Measurements from ENCODE around the gene GAPDHS.

Gene GAPDHS

DNA sequence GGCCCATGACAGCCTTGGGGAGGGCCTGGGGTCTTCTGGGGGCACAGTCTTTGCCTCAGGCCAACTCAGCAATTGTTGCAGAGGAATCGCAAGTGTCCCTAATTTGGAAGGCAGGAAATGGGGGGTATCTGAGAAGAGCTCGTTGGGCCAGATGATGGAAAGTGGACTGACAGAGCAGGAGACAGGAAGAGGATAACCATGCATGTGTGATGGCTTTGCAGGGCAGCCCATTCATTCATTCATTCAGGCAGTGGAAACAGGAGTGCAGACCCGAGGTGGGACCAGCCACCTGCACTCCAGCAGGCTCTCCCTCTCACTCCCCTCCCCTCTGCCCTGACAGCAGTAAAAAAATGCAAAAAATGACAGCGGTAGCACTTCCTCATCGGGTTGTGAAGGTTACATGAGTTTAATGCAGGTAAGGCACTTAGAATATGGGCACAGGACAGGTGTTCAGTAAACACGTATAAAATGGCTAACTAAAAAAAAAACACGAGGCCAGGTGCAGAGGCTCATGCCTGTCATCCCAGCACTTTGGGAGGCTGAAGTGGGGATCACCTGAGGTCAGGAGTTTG, 7.2 kb downstream of the GAPDHS start:
- no peak for DNase-seq

DNA sequence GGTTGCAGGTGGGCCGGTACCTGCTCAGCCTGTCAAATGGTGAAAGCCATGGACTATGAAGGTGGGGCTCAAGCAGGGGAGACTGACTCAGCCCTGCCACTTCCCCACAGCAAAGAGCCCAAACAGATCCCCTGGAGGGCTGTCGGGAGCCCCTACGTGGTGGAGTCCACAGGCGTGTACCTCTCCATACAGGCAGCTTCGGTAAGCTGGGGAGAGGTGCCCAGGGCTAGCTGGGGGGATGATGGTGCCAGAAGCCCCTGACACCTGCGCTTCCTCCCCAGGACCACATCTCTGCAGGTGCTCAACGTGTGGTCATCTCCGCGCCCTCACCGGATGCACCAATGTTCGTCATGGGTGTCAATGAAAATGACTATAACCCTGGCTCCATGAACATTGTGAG, 9.0 kb downstream of the GAPDHS start:
- DNase-seq: no peak

DNA sequence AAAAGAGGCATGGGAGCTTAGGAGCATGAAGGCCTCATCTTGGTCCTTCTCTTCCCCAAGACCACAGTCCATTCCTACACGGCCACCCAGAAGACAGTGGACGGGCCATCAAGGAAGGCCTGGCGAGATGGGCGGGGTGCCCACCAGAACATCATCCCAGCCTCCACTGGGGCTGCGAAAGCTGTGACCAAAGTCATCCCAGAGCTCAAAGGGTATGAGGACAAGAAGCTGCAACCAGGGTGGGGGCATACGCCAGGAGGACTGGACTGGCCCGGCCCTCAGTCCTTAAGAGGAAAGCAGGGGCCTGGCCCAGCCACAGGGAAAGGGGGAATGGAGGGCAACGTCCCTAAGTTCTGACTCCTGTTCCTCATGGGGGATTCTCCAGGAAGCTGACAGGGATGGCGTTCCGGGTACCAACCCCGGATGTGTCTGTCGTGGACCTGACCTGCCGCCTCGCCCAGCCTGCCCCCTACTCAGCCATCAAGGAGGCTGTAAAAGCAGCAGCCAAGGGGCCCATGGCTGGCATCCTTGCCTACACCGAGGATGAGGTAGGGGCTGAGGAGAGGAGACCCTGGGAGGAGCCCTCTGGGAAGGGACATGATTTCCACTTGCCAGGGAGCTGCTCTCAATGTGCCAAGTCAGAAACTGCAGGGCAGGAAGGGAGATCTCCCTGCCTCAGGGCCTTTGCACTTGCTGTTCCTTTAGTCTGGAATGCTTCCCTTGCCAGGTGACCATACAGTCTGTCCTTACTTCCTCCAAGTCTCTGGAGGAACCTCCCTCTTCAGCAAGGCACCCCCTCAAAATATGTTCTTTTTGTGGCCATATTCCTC, 10.2 kb downstream of the GAPDHS start:
- DNase-seq: no peak

DNA sequence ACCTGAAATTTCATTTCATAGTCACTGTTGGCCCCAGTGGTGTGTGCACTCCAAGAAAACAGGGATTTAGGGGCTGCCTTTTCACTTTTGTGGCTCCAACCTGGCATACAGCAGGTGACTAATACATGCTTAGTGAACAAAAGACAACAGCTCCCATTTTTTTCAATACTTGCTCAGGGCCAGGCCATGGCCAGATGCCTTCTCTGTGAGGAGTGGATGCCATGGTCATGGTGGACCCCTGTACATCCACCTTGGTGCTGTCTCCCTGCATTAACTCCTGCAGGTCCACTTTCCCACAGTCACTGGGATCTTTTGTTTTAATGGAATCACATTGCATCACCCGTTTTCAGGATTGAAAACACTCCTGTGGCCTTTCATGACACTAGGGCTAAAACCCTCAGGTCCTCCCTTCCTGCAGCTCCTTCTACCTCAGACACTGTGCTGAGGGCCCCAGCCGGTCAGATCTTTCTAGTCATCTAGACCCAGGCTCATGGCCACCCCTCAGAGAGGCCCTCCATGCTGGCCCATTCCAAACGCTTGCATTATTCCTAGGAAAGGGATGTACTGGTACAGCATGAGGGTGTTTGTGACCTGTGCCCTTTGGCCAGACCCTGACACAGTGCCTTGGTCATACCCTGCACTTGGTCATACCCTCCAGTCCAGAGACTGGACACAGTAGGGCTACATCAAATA, 11.0 kb downstream of the GAPDHS start:
- DNase-seq: no peak

DNA sequence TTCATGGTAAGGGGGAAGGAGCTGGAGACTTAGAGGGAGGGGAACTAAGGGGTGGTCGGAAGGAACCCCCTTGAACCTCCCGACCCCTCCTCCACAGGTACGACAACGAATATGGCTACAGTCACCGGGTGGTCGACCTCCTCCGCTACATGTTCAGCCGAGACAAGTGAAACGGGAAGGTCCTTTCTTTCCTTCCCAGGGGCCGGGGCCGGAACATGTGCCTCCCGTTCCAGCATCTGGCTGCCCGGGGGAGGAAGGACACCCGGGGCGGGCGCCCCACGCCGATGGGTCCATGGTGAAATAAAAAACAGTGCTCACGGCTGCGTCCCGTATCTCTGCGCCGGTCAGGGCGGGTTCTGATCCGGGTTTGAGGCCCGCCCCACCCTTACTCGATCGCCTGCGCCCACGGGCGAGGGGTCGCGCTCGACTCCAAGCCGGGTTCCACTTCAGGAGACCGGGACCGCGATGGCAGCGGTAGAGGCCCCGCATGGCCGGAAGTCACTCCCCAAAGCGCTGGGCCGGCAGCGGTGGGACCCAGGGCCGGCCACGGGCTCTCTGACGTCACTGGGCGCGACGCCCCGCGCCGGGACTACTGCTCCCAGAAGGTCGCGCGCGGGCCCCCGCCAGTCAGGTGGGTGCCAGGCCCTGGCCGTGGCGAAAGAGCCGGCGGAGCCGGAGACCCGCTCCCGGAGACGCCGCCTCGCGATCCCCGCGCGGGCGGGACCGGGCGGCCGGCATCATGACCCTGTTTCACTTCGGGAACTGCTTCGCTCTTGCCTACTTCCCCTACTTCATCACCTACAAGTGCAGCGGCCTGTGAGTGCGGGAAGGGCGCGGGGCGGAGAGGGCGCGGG, 12.0 kb downstream of the GAPDHS start, which contains the start of gene TMEM147:
TMEM147 (plus strand) TSS at position 626 of the 854 bp plus-strand sequence; CDS start at position 740, 114 bp downstream.
- peak; percentile 83 for DNase-seq

DNA sequence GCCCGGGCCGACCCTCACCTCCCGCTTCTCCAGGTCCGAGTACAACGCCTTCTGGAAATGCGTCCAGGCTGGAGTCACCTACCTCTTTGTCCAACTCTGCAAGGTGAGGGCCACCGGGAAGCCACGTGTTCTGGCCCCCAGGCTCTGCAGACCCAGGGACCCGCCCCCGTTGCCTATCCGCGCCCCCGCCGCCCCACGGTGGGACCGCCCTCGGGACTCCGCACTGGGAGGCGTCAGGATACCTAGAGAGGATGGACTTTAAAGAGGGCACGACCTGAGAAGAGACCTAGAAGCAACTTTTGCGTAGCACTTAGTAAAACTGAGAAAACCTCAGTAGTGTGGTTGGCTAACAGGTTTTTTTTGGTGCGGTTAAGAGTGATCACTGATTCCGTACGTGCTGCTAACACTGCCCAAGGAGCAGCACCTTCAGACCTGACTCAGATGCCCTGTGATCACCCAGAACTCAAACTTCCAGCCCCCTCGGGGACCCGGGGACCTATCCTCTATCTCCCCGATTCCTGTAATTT, 12.7 kb downstream of the GAPDHS start:
- peak; percentile 67 for DNase-seq

DNA sequence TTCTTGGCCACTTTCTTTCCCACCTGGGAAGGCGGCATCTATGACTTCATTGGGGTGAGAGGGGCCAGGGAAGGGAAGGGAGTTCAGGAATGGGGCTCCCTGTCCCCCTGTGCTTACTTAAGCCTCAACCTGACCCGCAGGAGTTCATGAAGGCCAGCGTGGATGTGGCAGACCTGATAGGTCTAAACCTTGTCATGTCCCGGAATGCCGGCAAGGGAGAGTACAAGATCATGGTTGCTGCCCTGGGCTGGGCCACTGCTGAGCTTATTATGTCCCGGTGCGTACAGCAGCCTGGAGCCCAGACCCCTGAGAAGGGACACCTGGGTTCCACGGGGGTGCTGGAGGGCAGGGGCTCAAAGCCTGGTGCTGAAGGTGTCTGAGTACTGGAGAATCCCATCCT, 13.3 kb downstream of the GAPDHS start:
- no peak for DNase-seq

DNA sequence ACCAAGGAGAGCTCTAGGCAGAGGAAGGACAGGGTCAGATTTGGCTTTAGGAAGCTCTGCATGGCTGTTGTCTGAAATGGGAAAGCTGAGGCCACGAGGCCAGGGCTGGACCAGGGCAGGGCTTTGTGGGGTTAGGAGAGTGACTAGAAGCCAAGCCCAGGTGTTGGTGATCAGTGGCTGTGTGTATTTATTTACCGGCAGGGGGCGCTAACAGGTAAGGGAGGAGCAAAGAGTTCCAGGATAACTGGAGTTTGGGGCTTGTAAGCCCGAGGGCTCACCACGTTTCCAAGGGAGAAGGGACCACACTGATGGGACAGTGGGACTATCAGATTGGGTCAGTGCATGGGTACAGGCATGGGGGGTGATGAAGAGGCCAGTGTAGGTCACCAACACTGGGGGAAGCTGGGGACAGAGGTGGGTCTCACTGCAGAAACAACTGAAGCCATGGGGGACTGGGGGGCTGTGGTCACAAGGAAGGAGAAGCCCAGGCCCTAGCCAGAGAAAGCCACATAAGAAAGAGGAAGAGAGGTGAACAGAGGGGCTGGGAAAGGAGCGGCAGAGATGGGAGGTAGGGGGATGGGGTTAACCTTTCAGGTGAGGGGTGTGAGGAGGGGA, 16.0 kb downstream of the GAPDHS start:
- DNase-seq: peak; percentile 67

DNA sequence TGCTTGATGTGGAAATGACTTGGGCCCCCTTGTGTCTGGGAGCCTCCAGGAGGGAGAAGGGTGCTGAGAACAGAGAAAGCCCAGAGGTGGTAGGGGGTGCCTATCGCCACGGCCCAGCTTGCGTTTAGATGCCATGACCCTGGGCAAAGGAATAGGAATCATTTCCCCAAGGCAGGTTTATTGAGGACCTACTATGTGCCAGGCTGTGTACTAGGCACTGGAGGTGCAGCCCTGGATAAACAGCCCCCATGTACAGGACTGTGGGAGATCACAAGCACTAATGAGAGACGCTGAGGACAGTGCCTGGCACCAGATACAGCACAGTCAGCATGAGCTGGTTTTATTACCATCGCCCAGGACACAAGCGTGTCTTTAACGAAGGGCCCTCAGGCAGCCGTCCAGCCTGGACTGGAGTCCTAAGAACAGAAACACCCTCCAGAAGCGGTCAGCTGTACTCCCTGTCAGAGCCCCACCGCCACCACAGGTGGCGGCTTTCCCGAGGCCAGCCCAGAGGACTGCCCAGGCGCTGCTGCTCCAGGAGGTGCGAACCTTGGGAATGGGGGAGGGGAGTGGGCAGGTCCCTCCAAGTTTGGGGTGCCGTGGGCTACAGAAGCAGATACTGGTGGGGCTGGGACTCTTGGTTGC, 16.7 kb downstream of the GAPDHS start:
- no peak for DNase-seq

DNA sequence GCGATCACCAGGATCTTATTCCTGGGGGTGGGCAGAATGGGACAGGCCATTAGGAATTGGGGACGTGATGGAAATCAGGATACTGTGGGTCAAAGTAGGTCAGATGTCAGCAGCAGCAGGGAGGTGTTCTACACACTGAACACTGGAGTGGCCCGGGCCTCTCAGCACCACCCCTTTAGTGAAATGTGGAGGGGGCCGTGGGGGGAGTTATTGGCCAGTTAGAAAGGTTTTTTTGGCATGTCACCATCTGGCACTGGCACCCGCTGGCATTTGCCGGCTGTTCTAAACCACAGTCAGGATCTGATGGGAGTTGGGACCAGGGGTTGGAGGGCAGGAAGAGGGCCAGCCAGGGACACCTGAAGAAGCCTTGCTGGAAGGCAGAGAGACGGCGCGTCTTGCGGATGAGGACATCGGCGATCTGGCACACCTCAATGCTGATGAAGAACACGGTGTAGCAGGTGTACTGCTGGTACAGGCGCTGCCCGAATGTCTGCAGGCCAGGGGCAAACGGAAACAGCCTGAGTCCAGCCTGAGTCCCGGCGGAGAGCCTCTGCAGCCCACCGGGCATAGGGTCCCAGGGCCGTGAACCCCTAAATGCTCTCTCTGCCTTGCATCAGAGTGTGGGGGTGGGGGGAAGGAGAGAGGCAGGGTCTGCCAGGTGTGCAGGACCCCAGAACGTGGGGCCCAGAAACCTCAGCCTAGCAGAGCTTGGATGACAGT, 18.0 kb downstream of the GAPDHS start:
- no peak for DNase-seq

DNA sequence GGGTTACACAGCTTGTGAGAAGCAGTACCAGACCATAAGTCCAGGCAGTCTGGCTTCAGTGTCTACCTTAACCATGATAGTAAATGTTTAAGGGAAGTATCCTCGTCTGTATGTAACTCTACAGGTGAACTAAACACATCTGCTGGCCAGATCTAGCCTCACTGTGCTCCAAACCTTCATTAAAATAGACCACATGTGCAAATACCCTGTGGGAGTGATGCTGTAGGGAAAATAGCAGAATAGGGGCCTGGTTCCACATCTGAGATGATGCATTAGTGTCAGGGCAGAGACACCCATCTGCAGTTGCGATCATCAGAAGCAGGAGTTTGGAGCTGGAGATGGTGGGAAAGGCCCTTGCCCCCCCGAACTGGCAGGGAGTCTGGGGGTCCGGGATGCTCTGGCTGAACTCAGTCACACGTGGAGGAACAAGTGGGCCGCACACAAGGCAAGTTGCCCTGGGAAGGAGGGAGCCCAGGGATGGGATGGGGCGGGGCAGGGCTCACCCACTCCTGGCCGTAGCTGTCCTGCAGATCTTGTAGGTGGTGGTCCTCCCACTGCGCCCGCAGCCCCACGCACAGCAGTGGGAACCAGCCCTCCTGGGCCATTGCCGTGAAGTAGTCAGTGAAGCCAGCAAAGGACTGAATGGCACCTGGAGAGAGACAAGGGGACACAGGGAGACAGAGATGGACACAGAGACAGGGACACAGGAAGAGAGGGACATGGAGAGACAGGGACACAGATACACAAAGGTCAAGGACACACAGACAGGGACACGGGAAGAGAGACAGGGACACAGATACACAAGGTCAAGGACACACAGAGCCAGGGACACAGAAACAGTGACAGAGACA, 19.5 kb downstream of the GAPDHS start:
- DNase-seq: no peak

DNA sequence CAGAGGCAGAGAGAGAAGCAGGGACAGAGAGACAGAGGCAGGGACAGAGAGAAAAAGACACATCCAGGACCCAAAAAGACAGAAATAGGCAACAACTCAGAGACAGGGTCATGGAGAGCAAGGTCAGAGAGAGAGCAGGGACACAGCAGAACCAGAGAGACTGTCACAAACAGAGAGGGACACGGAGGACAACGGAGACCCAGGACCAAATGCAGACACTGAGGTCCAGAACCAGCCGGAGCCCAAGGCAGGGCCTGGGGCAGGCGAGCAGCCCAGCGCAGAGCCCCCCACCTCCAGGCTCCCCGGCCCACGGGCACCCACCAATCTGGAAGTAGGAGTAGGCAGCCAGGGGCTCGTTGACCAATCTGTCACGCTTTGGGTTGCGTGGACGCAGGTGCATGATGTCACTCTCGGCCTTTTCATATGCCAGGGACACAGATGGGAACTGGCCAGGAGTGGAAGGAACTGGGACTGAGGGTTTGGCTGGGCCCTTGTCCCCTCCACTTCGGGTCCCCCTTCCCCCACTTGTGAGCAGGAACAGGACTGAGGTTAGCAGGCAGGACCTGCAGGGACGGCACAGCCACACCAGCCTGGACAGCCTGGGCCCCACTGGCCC, 20.2 kb downstream of the GAPDHS start:
- DNase-seq: no peak

DNA sequence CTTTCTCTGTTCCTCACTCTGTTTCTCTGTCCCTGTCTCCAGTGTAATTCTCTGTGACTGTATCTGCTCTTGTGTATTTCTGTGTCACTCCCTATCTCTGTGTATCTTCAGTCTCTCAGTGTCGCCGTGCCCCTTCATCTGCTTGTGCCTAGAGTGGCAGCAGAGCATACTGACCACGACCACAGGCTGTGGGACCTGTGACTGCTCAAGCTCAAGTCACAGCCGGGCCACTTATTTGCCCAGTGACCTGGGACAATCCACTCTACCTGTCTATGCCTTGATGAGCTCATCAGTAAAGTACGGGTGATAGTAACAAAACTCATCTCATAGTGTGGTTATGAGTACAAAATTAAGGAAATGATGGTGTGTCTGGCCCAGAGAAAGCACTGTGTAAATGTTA, 20.8 kb downstream of the GAPDHS start:
- no peak for DNase-seq

DNA sequence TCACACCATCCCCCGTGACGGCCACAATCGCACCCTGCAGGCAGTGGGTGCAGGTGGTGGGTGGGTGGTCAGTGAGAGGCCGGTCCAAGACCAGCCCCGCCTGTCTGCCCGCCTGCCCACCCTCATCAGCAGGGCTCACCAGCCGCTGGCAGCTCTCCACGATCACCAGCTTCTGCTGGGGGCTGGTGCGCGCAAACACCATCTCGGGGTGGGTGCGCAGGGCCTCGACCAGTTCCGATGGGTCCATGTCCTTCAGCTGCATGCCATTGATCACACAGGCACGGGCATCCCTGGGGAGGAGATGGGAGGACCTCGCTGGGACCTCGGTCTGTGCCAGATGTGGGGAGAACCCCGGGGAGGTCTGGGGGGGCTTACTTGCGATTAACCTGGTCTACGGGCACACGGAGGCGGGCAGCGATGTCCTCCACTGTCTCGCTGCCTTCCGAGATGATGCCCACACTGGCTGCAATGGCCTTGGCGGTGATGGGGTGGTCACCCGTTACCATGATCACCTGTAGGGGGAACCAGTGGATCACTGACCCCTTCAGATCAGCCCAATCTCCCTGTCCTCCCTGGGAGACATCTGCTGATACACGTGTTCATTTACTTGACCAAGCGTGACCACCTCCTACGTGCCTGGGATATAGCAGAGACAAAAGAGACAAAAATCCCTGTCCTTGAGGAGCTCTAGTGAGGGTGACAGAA, 22.2 kb downstream of the GAPDHS start:
- DNase-seq: no peak

DNA sequence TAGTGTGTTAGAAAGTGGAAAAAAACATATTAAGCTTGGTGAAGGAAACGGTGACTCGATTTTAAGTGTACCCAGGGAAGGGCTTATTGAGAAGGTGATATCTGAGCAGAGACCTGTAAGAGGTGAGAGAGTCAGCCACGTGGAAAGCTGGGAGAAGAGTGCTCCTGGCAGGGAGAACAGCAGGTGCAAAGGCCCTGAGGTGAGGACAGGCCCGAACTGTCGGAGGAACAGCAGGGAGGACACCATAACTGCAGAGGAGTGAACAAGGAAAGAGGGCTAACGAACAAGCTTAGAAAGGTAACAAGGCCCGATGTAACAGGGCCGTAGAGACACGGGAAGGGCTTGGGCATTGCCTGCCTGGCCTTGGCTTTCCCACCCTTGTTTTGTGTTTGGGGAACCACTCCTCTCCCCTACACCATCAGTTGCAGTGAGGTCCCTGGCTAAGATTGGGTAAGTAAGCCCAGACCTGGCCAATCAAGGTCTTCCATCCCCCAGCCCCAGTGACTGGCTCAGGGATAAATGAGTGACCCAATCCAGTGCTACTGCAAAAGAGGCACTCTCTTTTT, 22.9 kb downstream of the GAPDHS start:
- no peak for DNase-seq

DNA sequence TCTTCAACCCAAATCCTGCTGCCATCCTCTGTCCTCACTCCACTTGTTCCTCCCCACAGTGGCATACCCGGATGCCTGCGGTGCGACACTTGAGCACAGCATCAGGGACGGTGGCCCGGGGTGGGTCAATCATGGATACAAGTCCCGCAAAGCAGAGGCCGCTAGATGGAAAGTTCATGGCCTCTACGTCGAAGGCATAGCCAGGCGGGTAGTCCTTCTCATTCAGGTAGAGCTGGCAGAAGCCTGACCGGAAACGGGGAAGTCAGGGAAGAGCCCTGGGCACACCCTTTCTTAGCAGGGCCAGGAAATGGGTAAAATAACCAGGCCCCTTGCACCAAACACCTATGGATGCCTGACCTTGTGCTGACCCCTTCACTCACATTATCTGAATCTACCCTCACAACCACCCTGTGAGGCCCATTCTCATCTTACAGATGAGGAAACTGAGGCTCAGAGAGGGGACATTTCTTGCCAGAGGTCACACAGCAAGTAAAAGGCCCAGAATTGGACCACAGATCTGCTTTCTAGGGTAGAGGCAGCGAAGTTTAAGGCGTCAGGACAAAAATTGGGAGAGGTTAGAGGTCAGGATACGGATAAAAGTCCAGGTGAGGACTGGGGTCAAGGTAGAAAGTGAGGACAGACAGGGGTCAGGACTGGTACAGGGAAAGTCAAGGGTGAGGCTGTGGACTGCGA, 23.7 kb downstream of the GAPDHS start:
- no peak for DNase-seq

DNA sequence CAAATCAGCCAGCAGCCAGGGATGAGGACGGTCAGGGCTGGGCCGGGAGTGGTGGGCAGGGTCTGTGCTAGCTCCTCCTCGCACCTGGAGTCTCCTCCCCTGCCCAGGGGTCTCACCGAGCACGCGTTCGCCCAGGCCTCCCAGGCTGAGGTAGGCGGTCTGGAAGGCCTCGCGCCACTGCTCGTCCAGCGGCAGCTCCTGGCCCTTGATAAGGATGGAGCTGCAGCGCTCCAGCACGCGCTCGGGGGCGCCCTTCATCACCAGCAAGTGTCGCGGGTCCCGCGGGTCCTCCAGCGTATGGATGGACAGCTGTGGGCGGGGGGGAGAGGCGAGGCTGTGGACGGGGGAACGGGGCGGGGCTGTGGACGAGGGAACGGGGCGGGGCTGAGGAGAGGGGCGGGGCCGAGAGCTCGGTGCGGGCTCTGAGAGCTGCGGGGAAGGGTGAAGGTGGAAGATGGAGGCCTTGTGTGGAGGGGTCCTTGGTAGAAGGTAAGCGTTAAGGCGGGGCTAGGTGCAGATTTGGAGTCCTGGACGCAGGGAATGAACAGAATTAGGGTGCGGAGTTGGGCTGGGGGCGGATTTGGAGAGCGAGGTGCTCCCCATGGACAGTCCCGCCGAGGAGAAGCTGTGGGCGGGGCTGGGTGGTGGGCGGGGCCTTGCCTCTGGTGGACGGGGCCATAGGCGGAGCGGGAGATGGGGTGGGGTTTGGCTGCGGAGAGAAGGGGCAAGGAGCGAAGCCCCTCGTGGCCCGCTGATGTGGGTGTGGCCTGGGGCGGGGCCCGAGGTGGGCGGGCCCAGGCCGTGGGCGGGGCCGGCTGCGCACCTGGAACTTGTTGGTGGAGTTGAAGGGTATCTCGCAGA, 24.5 kb downstream of the GAPDHS start:
- peak; percentile 47 for DNase-seq

Data from stimulated activated CD4-positive, alpha-beta T cell treated with anti-CD3 and anti-CD28 coated beads, Interleukin-4, amount 100 ng/mL, for 24 hours (primary cell).